Endothelial cell of umbilical vein (primary cell): ENCODE measurements around the gene TGM4. TPM values are rescaled to one million over a fixed set of nuclear protein-coding genes. Genes with fewer than 3 reads are reported as not detected.

ENCODE experiments used
- BruUV-seq: library from RNA; stranded (reverse); fragments of 400-500 nt; replicated peaks from 2 replicates; lab custom pipeline; 2021; lab: Mats Ljungman, UMichigan
- CTCF ChIA-PET: fragments of 300-600, 350-600 bp; sonication (Branson Sonifier 250); formaldehyde crosslinking; loops from one replicate; lab custom pipeline; 2021; ENCODE audit warnings: antibody characterized with exemption, inconsistent platforms; lab: Charles Lee
- POLR2A ChIA-PET: fragments of 300-600, 350-600 bp; sonication (Branson Sonifier 250); formaldehyde crosslinking; loops from one replicate; lab custom pipeline; 2021; ENCODE audit warnings: antibody characterized with exemption, inconsistent platforms; lab: Charles Lee
- DNase-seq: peaks from one replicate; pipeline ENCODE4 v3.0.0-alpha.2; 2011; ENCODE audit warnings: low read depth, low spot score
- FAIRE-seq: peaks from 2 replicates; lab custom pipeline; 2011; peaks lifted over from hg19 to GRCh38; lab: Jason Lieb, UNC
- H2AFZ ChIP-seq: 2 replicates; pipeline ENCODE4 v1.6.0; 2012; ENCODE audit warnings: low read depth, low read length, control low read depth, inconsistent platforms
- H3K27ac ChIP-seq: 2 replicates; pipeline ENCODE4 v1.5.1; 2011; ENCODE audit warnings: low read depth, mild to moderate bottlenecking, control low read depth, low read length, moderate library complexity; ENCODE audit not compliant: insufficient read depth
- H3K27me3 ChIP-seq, 2 experiments: 2 replicates each; pipeline versions ENCODE4 v1.6.0 to v1.6.1; 2011; ENCODE audit warnings: low read length in 2 of 2, mixed read lengths in 1 of 2; ENCODE audit not compliant: control insufficient read depth in 2 of 2, insufficient read depth in 2 of 2
- H3K36me3 ChIP-seq, 2 experiments: 2 replicates in 1 of 2; 3 replicates in 1 of 2; pipeline ENCODE4 v1.5.1; 2011; ENCODE audit warnings: low read length in 2 of 2, mild to moderate bottlenecking in 1 of 2, moderate library complexity in 1 of 2; ENCODE audit not compliant: control insufficient read depth in 2 of 2, insufficient read depth in 2 of 2; ENCODE audit errors: extremely low read depth in 1 of 2
- H3K4me1 ChIP-seq: 3 replicates; pipeline ENCODE4 v1.5.1; 2011; ENCODE audit warnings: mild to moderate bottlenecking, low read length; ENCODE audit not compliant: control insufficient read depth, insufficient read depth; ENCODE audit errors: extremely low read depth
- H3K4me2 ChIP-seq: 2 replicates; pipeline ENCODE4 v1.6.1; 2011; ENCODE audit warnings: low read length, control low read depth, mixed read lengths; ENCODE audit not compliant: insufficient read depth
- H3K4me3 ChIP-seq, 3 experiments: fragments of 200-600 bp in 1 of 3; sonication (generic), shearing (Covaris generic) in 1 of 3; replicated peaks in 1 of 3; 2 replicates each; pipeline ENCODE4 v1.5.1; 2011 to 2016; ENCODE audit warnings: control low read depth in 3 of 3, low read length in 3 of 3, mild to moderate bottlenecking in 2 of 3, inconsistent platforms in 1 of 3, low read depth in 1 of 3, moderate library complexity in 1 of 3; ENCODE audit not compliant: insufficient read depth in 1 of 3
- H3K79me2 ChIP-seq: 2 replicates; pipeline ENCODE4 v1.6.0; 2012; ENCODE audit warnings: low read length, inconsistent platforms; ENCODE audit not compliant: control insufficient read depth, insufficient read depth
- H3K9ac ChIP-seq: replicated peaks from 2 replicates; pipeline ENCODE3; 2011; ENCODE audit warnings: low read length, control low read depth; ENCODE audit not compliant: insufficient read depth; ENCODE audit errors: extremely low read depth
- H3K9me1 ChIP-seq: replicated peaks from 3 replicates; pipeline ENCODE4 v1.6.0; 2011; ENCODE audit warnings: mild to moderate bottlenecking, low read length; ENCODE audit not compliant: control insufficient read depth, insufficient read depth; ENCODE audit errors: extremely low read depth
- H3K9me3 ChIP-seq: replicated peaks from 2 replicates; pipeline ENCODE4 v1.5.1; 2012; ENCODE audit warnings: low read length, inconsistent platforms; ENCODE audit not compliant: control insufficient read depth, insufficient read depth
- H4K20me1 ChIP-seq: replicated peaks from 2 replicates; pipeline ENCODE3; 2011; ENCODE audit warnings: mild to moderate bottlenecking, low read length; ENCODE audit not compliant: control insufficient read depth, insufficient read depth; ENCODE audit errors: extremely low read depth
- CTCF ChIP-seq, 2 donors: IDR thresholded peaks; 1 replicate in 1 of 2; 2 replicates in 1 of 2; pipeline ENCODE4 v1.5.1; 2011; ENCODE audit warnings: low read length in 2 of 2, mild to moderate bottlenecking in 2 of 2, moderate library complexity in 2 of 2, control low read depth in 1 of 2, inconsistent platforms in 1 of 2, low read depth in 1 of 2; ENCODE audit not compliant: insufficient read depth in 1 of 2; ENCODE audit errors: extremely low read depth in 1 of 2
- EZH2 ChIP-seq: IDR thresholded peaks from 2 replicates; pipeline ENCODE4 v1.6.1; 2012; ENCODE audit warnings: borderline replicate concordance, low read depth, mild to moderate bottlenecking, moderate library complexity, low read length, inconsistent platforms; ENCODE audit not compliant: severe bottlenecking
- FOS ChIP-seq: IDR thresholded peaks from 2 replicates; pipeline ENCODE4 v1.6.1; 2011; ENCODE audit warnings: mild to moderate bottlenecking, low read length, moderate library complexity, borderline replicate concordance; ENCODE audit not compliant: insufficient read depth
- GATA2 ChIP-seq: IDR thresholded peaks from 2 replicates; pipeline ENCODE4 v1.7.0; 2011; ENCODE audit warnings: low read depth, mild to moderate bottlenecking, moderate library complexity, mixed read lengths, low read length; ENCODE audit not compliant: insufficient read length, insufficient read depth
- JUN ChIP-seq: IDR thresholded peaks from 2 replicates; pipeline ENCODE4 v1.6.1; 2011; ENCODE audit warnings: borderline replicate concordance, low read depth; ENCODE audit not compliant: insufficient read length, insufficient read depth
- MAX ChIP-seq: IDR thresholded peaks from 2 replicates; pipeline ENCODE4 v1.6.1; 2011; ENCODE audit not compliant: insufficient read depth, insufficient read length
- MYC ChIP-seq: IDR thresholded peaks from one replicate; pipeline ENCODE4 v1.6.1; 2011; ENCODE audit warnings: mild to moderate bottlenecking, low read depth, low read length
- POLR2A ChIP-seq: IDR thresholded peaks from 2 replicates; pipeline ENCODE4 v1.6.1; 2012; ENCODE audit warnings: low read depth, mild to moderate bottlenecking, control low read depth, low read length
- POLR2AphosphoS5 ChIP-seq: IDR thresholded peaks from 2 replicates; pipeline ENCODE4 v1.6.1; 2012; ENCODE audit warnings: low read depth, mild to moderate bottlenecking, control low read depth, low read length, moderate library complexity; ENCODE audit not compliant: insufficient read depth
- dilution Hi-C: fragments of 300-500 bp; cut with MboI; formaldehyde crosslinking; loops from one replicate; pipeline ENCODE4 v1.15.0; 2019; ENCODE audit warnings: low sequenced_read_pairs; ENCODE audit not compliant: extremely low pct_ligation_motif_present
- intact Hi-C: fragments of 100-400 bp; cut with micrococcal nuclease; formaldehyde crosslinking; loops from one replicate; pipeline ENCODE4 v1.10.0; 2022
- polyA plus RNA-seq, 4 experiments: library from polyadenylated mRNA; depleted of rRNA in 3 of 4; stranded (reverse) in 3 of 4; unstranded in 1 of 4; fragments of >200 nt; gene quantifications; 2 replicates each; pipeline versions ENCODE4 v1.2.1 to v1.2.3, GENCODE V29; 2011 to 2012; ENCODE audit warnings: missing spikeins in 1 of 4
- total RNA-seq: library from RNA; stranded (reverse); gene quantifications from 2 replicates; pipeline ENCODE4 v1.2.3, GENCODE V29; 2021

Gene TGM4
- total and polyA plus RNA-seq, 2 donors (not counting 3 experiments of a cell fraction or from before 2014, with no cell fraction given) = 0.11 to 0.24 TPM

GRCh38 chr3:44920081-44920480 lies 45.7 kb downstream of the TGM4 start:
- no peak overlapping the region for H3K4me3 ChIP-seq
- TF ChIP-seq MAX (no peak), GATA2 (no peak), MYC (no peak), EZH2 (no peak), JUN (no peak), POLR2AphosphoS5 (no peak)
- FAIRE-seq (no peak), DNase-seq (no peak)
- H3K9ac ChIP-seq = no peak overlapping the region
- no TSS peak for BruUV-seq
- H3K4me1 ChIP-seq = no peaks in the 10 kb centered on the region
- no peaks in the 10 kb centered on the region for H3K27me3 ChIP-seq
- H3K27ac ChIP-seq = no peak overlapping the region
- H3K9me1 ChIP-seq = no peaks in the 10 kb centered on the region
- no peaks in the 10 kb centered on the region for H4K20me1 ChIP-seq
- no peak overlapping the region for H3K4me2 ChIP-seq
- intact Hi-C loops = no loop called here
- dilution Hi-C loops = no loop called here
- H3K79me2 ChIP-seq = no peaks in the 10 kb centered on the region
- H2AFZ ChIP-seq = no peak overlapping the region
- CTCF ChIA-PET = no interaction called here
- POLR2A ChIA-PET = no interaction called here
- H3K36me3 ChIP-seq = peaks cover 2 to 7% of the 10 kb centered on the region in 2 experiments
- no peaks in the 10 kb centered on the region for H3K9me3 ChIP-seq

GRCh38 chr3:44923632-44924456 lies 49.4 kb downstream of the TGM4 start:
- Histone ChIP-seq H3K79me2 (no peaks in the 10 kb centered on the region), H3K27ac (no peak overlapping the region), H3K9me3 (no peaks in the 10 kb centered on the region), H3K9ac (no peak overlapping the region), H3K36me3 (peaks cover 2 to 17% of the 10 kb centered on the region in 2 experiments), H2AFZ (no peak overlapping the region), H3K4me1 (no peaks in the 10 kb centered on the region), H4K20me1 (no peaks in the 10 kb centered on the region), H3K9me1 (no peaks in the 10 kb centered on the region), H3K27me3 (no peaks in the 10 kb centered on the region), H3K4me2 (no peak overlapping the region), H3K4me3 (no peak overlapping the region)
- intact Hi-C loops (no loop called here), dilution Hi-C loops (no loop called here)
- POLR2A ChIA-PET = no interaction called here
- TF ChIP-seq EZH2 (no peak), POLR2AphosphoS5 (no peak), POLR2A (no peak), FOS (no peak), GATA2 (no peak), MAX (no peak), CTCF (IDR thresholded peaks at IDR 0.05; ENCODE audit: extremely low read depth in 1 of 2, insufficient read depth in 1 of 2, low read depth in 1 of 2, low read length in 2 of 2) (no peak), MYC (no peak), JUN (no peak)
- FAIRE-seq = no peak
- DNase-seq = no peak
- CTCF ChIA-PET = interaction anchor here (1.1 to 2.2 kb wide), 2 partner anchors 10 to 18 kb away, joined by 3 to 18 read pairs; no protein-coding TSS in a partner anchor
- BruUV-seq = no TSS peak
